RWPE2 (cell line): ENCODE data around the gene MOSPD2.
A peak's percentile ranks its signal among the peaks of the same experiment; 100 is the strongest.

Source experiments
- ATAC-seq: fragments of 200-7000 bp; cut with Tn5 transposase; 3 replicates; pipeline ENCODE4 v1.9.1; 2021; ENCODE audit warnings: low read depth
- DNase-seq: peaks from one replicate; pipeline ENCODE4 v3.0.0-alpha.2; 2020; ENCODE audit warnings: low spot score
- H3K27ac ChIP-seq: fragments of 450-650 bp; 2 replicates; pipeline ENCODE4 v1.5.1; 2017; ENCODE audit warnings: mild to moderate bottlenecking; ENCODE audit not compliant: poor library complexity, severe bottlenecking
- H3K27me3 ChIP-seq: fragments of 250-450 bp; sonication (Bioruptor Pico); 2 replicates; pipeline ENCODE4 v1.5.1; 2021; ENCODE audit warnings: mild to moderate bottlenecking, moderate library complexity; ENCODE audit not compliant: insufficient read depth, poor library complexity, severe bottlenecking
- H3K36me3 ChIP-seq: fragments of 250-450 bp; sonication (Bioruptor Pico); 2 replicates; pipeline ENCODE4 v1.5.1; 2020; ENCODE audit warnings: low read depth, mild to moderate bottlenecking, moderate library complexity
- H3K4me1 ChIP-seq: fragments of 250-450 bp; sonication (Bioruptor Pico); 2 replicates; pipeline ENCODE4 v1.5.1; 2021; ENCODE audit warnings: mild to moderate bottlenecking, moderate library complexity; ENCODE audit not compliant: insufficient read depth, poor library complexity, severe bottlenecking
- H3K4me3 ChIP-seq: fragments of 250-450 bp; sonication (Bioruptor Pico); 2 replicates; pipeline ENCODE4 v1.5.1; 2021; ENCODE audit warnings: mild to moderate bottlenecking, moderate library complexity; ENCODE audit not compliant: severe bottlenecking
- H3K9me3 ChIP-seq: fragments of 250-450 bp; sonication (Bioruptor Pico); 2 replicates; pipeline ENCODE4 v1.5.1; 2021; ENCODE audit warnings: mild to moderate bottlenecking, moderate library complexity; ENCODE audit not compliant: severe bottlenecking
- TF ChIP-seq, protein P1 (sequence below): fragments of 450-650 bp; IDR thresholded peaks from one replicate; pipeline ENCODE4 v1.5.1; 2017; ENCODE audit warnings: mild to moderate bottlenecking, moderate library complexity; ENCODE audit not compliant: poor library complexity, severe bottlenecking

MOSPD2 gene

DNA sequence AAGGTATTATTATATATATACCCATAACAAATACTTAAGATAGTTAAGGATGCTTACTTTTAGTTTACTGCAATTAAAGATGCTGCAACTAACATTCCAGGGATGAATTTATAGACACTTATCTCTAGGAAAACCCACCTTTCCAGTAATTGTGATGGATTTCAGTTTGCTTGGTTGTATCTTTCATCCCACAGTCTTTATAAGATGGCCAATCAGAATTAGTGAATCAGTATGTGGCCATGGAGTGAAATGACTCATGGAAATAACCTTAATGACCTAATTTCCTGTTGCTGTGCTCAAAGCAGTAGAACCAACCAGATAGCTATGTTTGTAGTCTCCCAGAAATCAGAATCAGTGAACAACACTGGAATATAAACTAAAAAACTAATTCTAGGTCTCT lies 26.4 kb downstream of the MOSPD2 start:
- Histone ChIP-seq H3K27ac (no peak overlapping the region), H3K9me3 (no peaks in the 10 kb centered on the region), H3K36me3 (peaks cover 6% of the 10 kb centered on the region), H3K4me3 (no peak overlapping the region), H3K4me1 (no peaks in the 10 kb centered on the region), H3K27me3 (no peaks in the 10 kb centered on the region)
- DNase-seq (no peak), ATAC-seq (peak; percentile 67; the same call in 2 of the 3 replicates)
- TF ChIP-seq, protein P1, sequence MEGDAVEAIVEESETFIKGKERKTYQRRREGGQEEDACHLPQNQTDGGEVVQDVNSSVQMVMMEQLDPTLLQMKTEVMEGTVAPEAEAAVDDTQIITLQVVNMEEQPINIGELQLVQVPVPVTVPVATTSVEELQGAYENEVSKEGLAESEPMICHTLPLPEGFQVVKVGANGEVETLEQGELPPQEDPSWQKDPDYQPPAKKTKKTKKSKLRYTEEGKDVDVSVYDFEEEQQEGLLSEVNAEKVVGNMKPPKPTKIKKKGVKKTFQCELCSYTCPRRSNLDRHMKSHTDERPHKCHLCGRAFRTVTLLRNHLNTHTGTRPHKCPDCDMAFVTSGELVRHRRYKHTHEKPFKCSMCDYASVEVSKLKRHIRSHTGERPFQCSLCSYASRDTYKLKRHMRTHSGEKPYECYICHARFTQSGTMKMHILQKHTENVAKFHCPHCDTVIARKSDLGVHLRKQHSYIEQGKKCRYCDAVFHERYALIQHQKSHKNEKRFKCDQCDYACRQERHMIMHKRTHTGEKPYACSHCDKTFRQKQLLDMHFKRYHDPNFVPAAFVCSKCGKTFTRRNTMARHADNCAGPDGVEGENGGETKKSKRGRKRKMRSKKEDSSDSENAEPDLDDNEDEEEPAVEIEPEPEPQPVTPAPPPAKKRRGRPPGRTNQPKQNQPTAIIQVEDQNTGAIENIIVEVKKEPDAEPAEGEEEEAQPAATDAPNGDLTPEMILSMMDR, result no peak

DNA sequence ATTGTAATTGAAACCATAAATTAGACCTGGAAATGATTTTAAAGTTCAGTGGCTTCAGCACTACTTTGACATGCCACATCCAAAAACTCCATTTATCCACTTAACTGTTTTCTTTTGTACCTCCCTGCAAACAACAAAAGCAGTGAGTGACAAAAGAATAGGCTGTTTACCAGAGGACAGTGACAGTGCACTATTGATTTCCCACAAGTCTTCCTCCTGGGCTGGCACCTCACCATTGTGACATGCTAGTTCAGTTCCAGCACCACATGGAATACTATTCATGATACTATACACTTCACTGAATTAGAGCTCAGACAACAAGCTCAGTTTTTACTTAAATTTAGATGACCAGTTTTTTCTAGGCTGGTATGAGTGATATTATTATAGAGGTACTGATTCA lies 29.3 kb downstream of the MOSPD2 start:
- Histone ChIP-seq H3K4me1 (no peaks in the 10 kb centered on the region), H3K27me3 (no peaks in the 10 kb centered on the region), H3K9me3 (no peaks in the 10 kb centered on the region), H3K27ac (no peak overlapping the region), H3K4me3 (no peak overlapping the region), H3K36me3 (peaks cover 6% of the 10 kb centered on the region)
- no peak for ATAC-seq
- TF ChIP-seq, protein P1, result no peak
- no peak for DNase-seq

DNA sequence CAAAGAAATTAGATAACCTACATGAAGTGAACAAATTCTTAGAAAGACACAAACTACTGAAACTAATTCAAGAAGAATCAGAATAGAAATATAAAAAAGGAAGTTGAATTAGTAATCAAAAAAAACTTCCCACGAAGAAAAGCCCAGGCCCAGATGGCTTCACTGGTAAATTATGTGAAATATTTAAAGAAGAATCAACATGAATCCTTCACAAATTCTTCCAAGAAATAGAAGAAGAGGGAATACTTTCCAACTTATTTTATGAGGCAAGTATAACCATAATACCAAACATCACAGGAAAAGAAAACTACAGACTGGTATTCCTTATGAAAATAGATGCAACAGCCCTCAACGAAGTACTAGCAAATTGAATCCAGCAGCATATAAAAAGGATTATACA lies 30.7 kb downstream of the MOSPD2 start:
- H3K4me1 ChIP-seq, result no peaks in the 10 kb centered on the region
- H3K27me3 ChIP-seq, result no peaks in the 10 kb centered on the region
- peaks cover 10% of the 10 kb centered on the region; the same call in 1 of the 2 replicates for H3K36me3 ChIP-seq
- TF ChIP-seq, protein P1, result no peak
- no peaks in the 10 kb centered on the region for H3K9me3 ChIP-seq
- no peak overlapping the region for H3K27ac ChIP-seq
- no peak for ATAC-seq
- DNase-seq, result no peak
- H3K4me3 ChIP-seq, result no peak overlapping the region

DNA sequence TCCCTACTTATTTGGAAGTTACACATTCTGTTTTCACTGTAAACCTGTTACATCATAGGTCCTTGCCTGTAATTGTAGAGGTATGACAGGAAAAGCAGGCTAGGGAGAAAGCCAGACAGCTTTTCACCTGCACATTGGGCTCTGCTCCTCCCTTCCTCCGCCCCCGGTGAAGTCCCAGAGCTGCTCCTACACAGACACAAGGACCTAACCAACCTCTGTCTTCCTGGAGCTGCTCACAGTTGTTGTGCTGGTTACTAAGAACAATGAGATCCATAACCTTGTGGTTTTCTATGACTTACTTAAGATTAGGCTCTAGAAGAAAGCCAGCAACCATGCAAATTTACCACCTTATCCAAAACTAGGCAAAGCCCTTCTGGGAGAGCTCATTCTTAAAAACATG lies 40.0 kb downstream of the MOSPD2 start:
- no peaks in the 10 kb centered on the region for H3K27me3 ChIP-seq
- no peak overlapping the region for H3K27ac ChIP-seq
- no peak overlapping the region for H3K4me3 ChIP-seq
- no peaks in the 10 kb centered on the region for H3K9me3 ChIP-seq
- no peak for DNase-seq
- no peaks in the 10 kb centered on the region for H3K4me1 ChIP-seq
- TF ChIP-seq, protein P1, result no peak
- ATAC-seq, result no peak
- peaks cover 7% of the 10 kb centered on the region; the same call in 1 of the 2 replicates for H3K36me3 ChIP-seq

DNA sequence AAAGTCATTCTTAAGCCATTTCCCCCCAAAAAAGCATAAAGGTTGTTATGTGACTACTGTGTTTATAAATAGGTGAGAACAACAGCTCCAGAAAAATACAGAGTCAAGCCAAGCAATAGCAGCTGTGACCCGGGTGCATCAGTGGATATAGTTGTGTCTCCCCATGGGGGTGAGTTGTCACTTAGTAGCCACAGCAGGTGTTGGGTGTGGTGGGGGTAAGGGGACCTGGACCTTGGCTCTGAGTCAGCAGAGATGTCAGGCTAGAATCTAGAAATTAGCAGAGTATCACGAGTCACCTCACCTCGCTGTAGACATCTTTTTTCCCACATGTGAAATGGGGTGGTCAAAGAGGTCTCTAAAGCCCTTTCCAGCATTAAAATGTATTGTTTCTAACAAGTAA lies 42.4 kb downstream of the MOSPD2 start:
- H3K27ac ChIP-seq, result no peak overlapping the region

More for the DNA sequence above, 42.4 kb downstream of the MOSPD2 start:
- Histone ChIP-seq H3K9me3 (no peaks in the 10 kb centered on the region), H3K27me3 (no peaks in the 10 kb centered on the region), H3K36me3 (peaks cover 8% of the 10 kb centered on the region; the same call in 1 of the 2 replicates), H3K4me3 (no peak overlapping the region), H3K4me1 (no peaks in the 10 kb centered on the region)
- TF ChIP-seq, protein P1, result no peak
- no peak for ATAC-seq
- DNase-seq, result no peak
